Central memory CD4-positive, alpha-beta T cell (primary cell): ENCODE results near the gene SLC4A2.

ENCODE experiments used
- DNase-seq: peaks from one replicate; pipeline ENCODE4 v3.0.0; 2022

Gene SLC4A2

GRCh38 chr7:151064993-151065392, 5.6 kb downstream of the SLC4A2 start:
- no peak for DNase-seq

- no peak for DNase-seq
These were observed 6.1 kb downstream of the SLC4A2 start for GRCh38 chr7:151065516-151065915.

- no peak for DNase-seq
These were observed 7.0 kb downstream of the SLC4A2 start for GRCh38 chr7:151066273-151066974.

GRCh38 chr7:151068069-151068773, 8.8 kb downstream of the SLC4A2 start:
- DNase-seq, result no peak

- DNase-seq, result no peak
These were observed 10.6 kb downstream of the SLC4A2 start for GRCh38 chr7:151069841-151070573.

- no peak for DNase-seq
These were observed 11.2 kb downstream of the SLC4A2 start for GRCh38 chr7:151070574-151070960.

GRCh38 chr7:151071032-151071866, 11.9 kb downstream of the SLC4A2 start:
- no peak for DNase-seq

- DNase-seq, result no peak
These were observed 14.6 kb downstream of the SLC4A2 start for GRCh38 chr7:151073990-151074389.

- no peak for DNase-seq
These were observed 15.7 kb downstream of the SLC4A2 start for GRCh38 chr7:151074817-151075661.

- DNase-seq, result no peak
These were observed 16.2 kb downstream of the SLC4A2 start for GRCh38 chr7:151075662-151075971.

GRCh38 chr7:151075978-151076426, 16.6 kb downstream of the SLC4A2 start:
- DNase-seq, result no peak

- no peak for DNase-seq
These were observed 17.7 kb downstream of the SLC4A2 start for GRCh38 chr7:151076863-151077704.

- no peak for DNase-seq
These were observed 18.4 kb downstream of the SLC4A2 start for GRCh38 chr7:151077705-151078232.

GRCh38 chr7:151078233-151079040, 19.0 kb downstream of the SLC4A2 start:
- no peak for DNase-seq

- no peak for DNase-seq
These were observed 20.0 kb downstream of the SLC4A2 start for GRCh38 chr7:151079199-151079910.

- DNase-seq, result no peak
These were observed 20.7 kb downstream of the SLC4A2 start for GRCh38 chr7:151080067-151080521.

GRCh38 chr7:151080522-151081169, 21.3 kb downstream of the SLC4A2 start, which contains the start of gene FASTK:
FASTK (minus strand) TSS chr7:151080809; CDS start chr7:151080766, 43 bp downstream.
- DNase-seq, result peak; percentile 89
